Mesendoderm (in vitro differentiated cells): ENCODE measurements around the gene TRIM58.

Experiments
- DNase-seq: peaks from one replicate; pipeline ENCODE4 v3.0.0; 2013
- H2AK5ac ChIP-seq: 2 replicates; pipeline ENCODE4 v1.6.1; 2013; ENCODE audit warnings: low read length, inconsistent platforms
- H2BK120ac ChIP-seq: 2 replicates; pipeline ENCODE4 v1.6.1; 2013; ENCODE audit warnings: low read depth, mild to moderate bottlenecking, low read length, moderate library complexity, mixed read lengths
- H2BK15ac ChIP-seq: replicated peaks from 2 replicates; pipeline ENCODE4 v1.6.1; 2013; ENCODE audit warnings: low read depth, mild to moderate bottlenecking, moderate library complexity
- H2BK5ac ChIP-seq: 2 replicates; pipeline ENCODE4 v1.6.1; 2013; ENCODE audit warnings: low read length, inconsistent platforms
- H3K18ac ChIP-seq: 2 replicates; pipeline ENCODE4 v1.6.1; 2013; ENCODE audit warnings: mild to moderate bottlenecking, low read length, mixed read lengths
- H3K23ac ChIP-seq: one replicate; pipeline ENCODE4 v1.6.1; 2013; ENCODE audit warnings: low read length
- H3K27ac ChIP-seq: 2 replicates; pipeline ENCODE4 v1.5.1; 2013; ENCODE audit warnings: low read depth, mild to moderate bottlenecking, inconsistent platforms, low read length, moderate library complexity
- H3K27me3 ChIP-seq: 2 replicates; pipeline ENCODE4 v1.6.1; 2013; ENCODE audit warnings: low read length, control low read depth, mild to moderate bottlenecking, inconsistent platforms; ENCODE audit not compliant: insufficient read depth, poor library complexity
- H3K36me3 ChIP-seq: 2 replicates; pipeline ENCODE4 v1.6.1; 2013; ENCODE audit warnings: low read length, inconsistent platforms; ENCODE audit not compliant: control insufficient read depth, insufficient read depth
- H3K4ac ChIP-seq: one replicate; pipeline ENCODE4 v1.6.1; 2013; ENCODE audit warnings: low read depth, mild to moderate bottlenecking, low read length, moderate library complexity
- H3K4me1 ChIP-seq: 2 replicates; pipeline ENCODE4 v1.6.1; 2013; ENCODE audit warnings: low read depth, low read length, inconsistent platforms; ENCODE audit not compliant: control insufficient read depth
- H3K4me2 ChIP-seq: 2 replicates; pipeline ENCODE4 v1.6.1; 2013; ENCODE audit warnings: low read length
- H3K4me3 ChIP-seq: 2 replicates; pipeline ENCODE4 v1.5.1; 2013; ENCODE audit warnings: mild to moderate bottlenecking, low read length
- H3K56ac ChIP-seq: one replicate; pipeline ENCODE4 v1.6.1; 2013; ENCODE audit warnings: low read length
- H3K79me1 ChIP-seq: 2 replicates; pipeline ENCODE4 v1.6.1; 2013; ENCODE audit warnings: low read length, inconsistent platforms
- H3K79me2 ChIP-seq: 2 replicates; pipeline ENCODE4 v1.6.1; 2013; ENCODE audit warnings: mild to moderate bottlenecking, low read length; ENCODE audit not compliant: control insufficient read depth, insufficient read depth
- H3K9ac ChIP-seq: 2 replicates; pipeline ENCODE4 v1.6.1; 2013; ENCODE audit warnings: low read length, inconsistent platforms
- H4K5ac ChIP-seq: one replicate; pipeline ENCODE4 v1.6.1; 2013; ENCODE audit warnings: low read length
- H4K8ac ChIP-seq: one replicate; pipeline ENCODE4 v1.6.1; 2013; ENCODE audit warnings: low read depth, mild to moderate bottlenecking, control low read depth, low read length, moderate library complexity
- WGBS: extraction: QIAGEN DNeasy Blood & Tissue Kit; methylation state at CpG from one replicate; pipeline ENCODE4 v1.1.7; 2013; ENCODE audit warnings: low lambda C conversion rate, missing lambda C conversion rate; ENCODE audit not compliant: insufficient coverage; ENCODE audit errors: extremely low coverage; 5-methylcytosine and 5-hydroxymethylcytosine counted together

The TRIM58 gene

DNA sequence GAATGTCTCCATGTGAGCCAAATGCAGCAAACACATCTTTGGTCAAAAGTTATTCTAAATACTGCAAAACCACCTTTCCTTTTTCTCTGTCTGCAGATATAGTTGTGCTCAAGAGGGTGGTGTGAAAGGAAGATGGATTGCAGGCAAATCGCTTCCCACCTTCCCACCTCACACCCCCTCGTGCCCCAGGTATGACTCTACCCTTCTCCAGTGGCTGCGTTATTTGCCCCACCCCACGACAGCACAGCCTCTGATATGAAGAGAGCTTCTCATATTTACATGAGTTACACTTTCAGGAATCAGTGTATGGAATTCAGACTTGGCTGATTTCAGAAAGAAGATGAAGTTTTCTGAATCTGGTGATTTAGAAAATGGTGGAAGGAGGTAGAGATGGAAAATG, 5.8 kb downstream of the TRIM58 start:
- DNase-seq = no peak
- Histone ChIP-seq H3K79me2 (no peaks in the 10 kb centered on the region), H3K4me1 (no peaks in the 10 kb centered on the region), H3K4me3 (no peak overlapping the region), H3K4me2 (no peak overlapping the region), H4K8ac (no peak overlapping the region), H3K36me3 (no peaks in the 10 kb centered on the region), H2BK5ac (no peak overlapping the region), H3K27me3 (no peaks in the 10 kb centered on the region), H3K56ac (no peak overlapping the region), H2BK15ac (no peak overlapping the region), H3K27ac (no peak overlapping the region), H3K4ac (no peak overlapping the region), H3K79me1 (no peaks in the 10 kb centered on the region), H4K5ac (no peak overlapping the region), H2AK5ac (no peak overlapping the region), H3K9ac (no peak overlapping the region), H3K23ac (no peak overlapping the region), H2BK120ac (no peak overlapping the region), H3K18ac (no peak overlapping the region)
- no CpG with 5 or more reads among the region's 4 CpGs for WGBS

DNA sequence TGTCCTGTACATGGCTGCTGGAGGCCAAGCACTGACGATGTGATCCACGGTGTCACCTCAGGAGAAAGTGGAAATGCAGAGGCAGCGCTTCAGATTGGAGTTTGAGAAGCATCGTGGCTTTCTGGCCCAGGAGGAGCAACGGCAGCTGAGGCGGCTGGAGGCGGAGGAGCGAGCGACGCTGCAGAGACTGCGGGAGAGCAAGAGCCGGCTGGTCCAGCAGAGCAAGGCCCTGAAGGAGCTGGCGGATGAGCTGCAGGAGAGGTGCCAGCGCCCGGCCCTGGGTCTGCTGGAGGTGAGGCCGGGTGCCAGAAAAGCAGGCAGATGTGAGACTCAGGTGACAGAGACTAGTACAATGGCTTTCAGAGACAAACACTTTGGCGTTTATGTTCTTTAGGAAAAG, 7.7 kb downstream of the TRIM58 start:
- Histone ChIP-seq H3K4me3 (no peak overlapping the region), H2BK5ac (no peak overlapping the region)

GRCh38 chr1:247865416-247865815, 8.4 kb downstream of the TRIM58 start:
- no CpG with 5 or more reads among the region's 6 CpGs for WGBS
- no peaks in the 10 kb centered on the region for H3K79me2 ChIP-seq
- no peaks in the 10 kb centered on the region for H3K4me1 ChIP-seq
- H4K8ac ChIP-seq = no peak overlapping the region
- no peak overlapping the region for H3K4me2 ChIP-seq
- no peak for DNase-seq
- no peak overlapping the region for H3K23ac ChIP-seq
- no peak overlapping the region for H3K4ac ChIP-seq
- H4K5ac ChIP-seq = no peak overlapping the region
- no peak overlapping the region for H2AK5ac ChIP-seq
- no peak overlapping the region for H2BK120ac ChIP-seq
- no peaks in the 10 kb centered on the region for H3K27me3 ChIP-seq
- no peak overlapping the region for H3K18ac ChIP-seq
- H3K36me3 ChIP-seq = no peaks in the 10 kb centered on the region
- no peak overlapping the region for H2BK5ac ChIP-seq
- H3K9ac ChIP-seq = no peak overlapping the region
- no peak overlapping the region for H3K27ac ChIP-seq
- no peak overlapping the region for H3K56ac ChIP-seq
- H2BK15ac ChIP-seq = no peak overlapping the region
- H3K4me3 ChIP-seq = no peak overlapping the region
- no peaks in the 10 kb centered on the region for H3K79me1 ChIP-seq

More for the DNA sequence above, 7.7 kb downstream of the TRIM58 start:
- H4K8ac ChIP-seq = no peak overlapping the region
- H3K9ac ChIP-seq = no peak overlapping the region
- no peaks in the 10 kb centered on the region for H3K36me3 ChIP-seq
- WGBS = no CpG with 5 or more reads among the region's 17 CpGs
- no peaks in the 10 kb centered on the region for H3K79me1 ChIP-seq
- no peak overlapping the region for H3K23ac ChIP-seq
- no peaks in the 10 kb centered on the region for H3K79me2 ChIP-seq
- no peak overlapping the region for H3K18ac ChIP-seq
- no peak overlapping the region for H3K56ac ChIP-seq
- H3K27me3 ChIP-seq = no peaks in the 10 kb centered on the region
- H4K5ac ChIP-seq = no peak overlapping the region
- DNase-seq = no peak
- H2BK120ac ChIP-seq = no peak overlapping the region
- no peak overlapping the region for H3K4ac ChIP-seq
- no peak overlapping the region for H3K4me2 ChIP-seq
- no peaks in the 10 kb centered on the region for H3K4me1 ChIP-seq
- H2AK5ac ChIP-seq = no peak overlapping the region
- no peak overlapping the region for H3K27ac ChIP-seq
- H2BK15ac ChIP-seq = no peak overlapping the region

DNA sequence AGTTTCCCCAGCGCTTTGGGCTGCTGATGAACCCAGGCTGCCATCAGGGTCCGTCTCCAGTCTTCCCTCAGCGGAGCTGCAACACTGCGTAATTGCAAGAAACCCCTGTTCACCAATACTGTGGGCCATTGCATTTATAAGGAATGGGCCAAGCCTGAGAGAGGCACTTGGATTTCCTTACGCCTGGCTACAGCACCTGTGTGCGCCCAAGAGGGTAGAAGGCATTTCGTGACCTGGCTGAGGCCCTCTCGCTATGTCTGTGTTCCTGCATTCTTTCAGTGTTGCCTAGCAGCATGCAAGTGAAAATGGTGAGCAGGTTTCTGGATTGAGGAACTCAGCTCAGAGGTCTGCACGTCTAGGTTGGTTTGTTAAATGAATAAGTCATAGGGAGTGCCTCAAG, 26.4 kb downstream of the TRIM58 start:
- no peaks in the 10 kb centered on the region for H3K4me1 ChIP-seq
- H2BK15ac ChIP-seq = no peak overlapping the region
- no peak overlapping the region for H3K4ac ChIP-seq
- no peak overlapping the region for H4K8ac ChIP-seq
- no peak overlapping the region for H2BK5ac ChIP-seq
- no peak overlapping the region for H3K9ac ChIP-seq
- H2BK120ac ChIP-seq = no peak overlapping the region
- H3K23ac ChIP-seq = no peak overlapping the region
- no peaks in the 10 kb centered on the region for H3K36me3 ChIP-seq
- no peak overlapping the region for H3K27ac ChIP-seq
- WGBS = no CpG with 5 or more reads among the region's 9 CpGs
- no peak overlapping the region for H4K5ac ChIP-seq
- no peak overlapping the region for H2AK5ac ChIP-seq
- H3K56ac ChIP-seq = no peak overlapping the region
- no peaks in the 10 kb centered on the region for H3K79me2 ChIP-seq
- H3K4me3 ChIP-seq = no peak overlapping the region
- no peak overlapping the region for H3K4me2 ChIP-seq
- H3K27me3 ChIP-seq = no peaks in the 10 kb centered on the region
- DNase-seq = peak; percentile 33
- H3K79me1 ChIP-seq = no peaks in the 10 kb centered on the region
- H3K18ac ChIP-seq = no peak overlapping the region

- Histone ChIP-seq H4K5ac (no peak overlapping the region), H3K23ac (no peak overlapping the region), H3K4me2 (no peak overlapping the region), H2AK5ac (no peak overlapping the region), H3K4me1 (no peaks in the 10 kb centered on the region), H3K4ac (no peak overlapping the region), H3K4me3 (no peak overlapping the region), H2BK15ac (no peak overlapping the region), H3K79me1 (no peaks in the 10 kb centered on the region), H3K27me3 (no peaks in the 10 kb centered on the region), H3K36me3 (no peaks in the 10 kb centered on the region), H3K79me2 (no peaks in the 10 kb centered on the region), H2BK5ac (no peak overlapping the region), H3K56ac (no peak overlapping the region), H3K18ac (no peak overlapping the region), H3K27ac (no peak overlapping the region), H4K8ac (no peak overlapping the region), H2BK120ac (no peak overlapping the region), H3K9ac (no peak overlapping the region)
- WGBS = no CpG with 5 or more reads among the region's 10 CpGs
- no peak for DNase-seq
Measured at GRCh38 chr1:247884797-247885413, 27.9 kb downstream of the TRIM58 start.

DNA sequence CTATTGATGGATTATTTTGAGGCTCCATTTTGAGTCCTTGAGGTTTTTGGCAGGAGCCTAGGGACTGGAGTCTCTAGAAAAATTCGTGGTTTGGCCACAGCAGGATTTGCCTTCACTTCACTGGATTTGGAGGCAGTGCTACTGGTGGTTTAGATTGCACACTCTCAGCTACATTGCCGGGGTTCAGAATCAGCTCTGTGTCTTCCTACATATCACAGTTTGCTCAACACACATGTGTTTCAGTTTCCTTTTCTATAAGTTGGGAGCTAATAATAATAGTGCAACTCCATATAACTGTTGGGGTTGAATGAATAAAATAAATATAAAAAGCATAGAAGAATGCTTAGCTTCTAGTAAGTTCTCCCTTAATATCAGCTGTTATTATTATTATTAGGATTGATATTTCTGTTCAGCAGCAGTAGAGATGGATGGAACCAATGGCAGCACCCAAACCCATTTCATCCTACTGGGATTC, 38.2 kb downstream of the TRIM58 start, which contains the start of gene OR2W3:
Gene OR2W3, plus strand, starts transcription at position 425 of the 475 bp plus-strand sequence. Its CDS starts 0 bp downstream, at position 425.
- Histone ChIP-seq H3K4me3 (no peak within 1 kb of the TSS), H3K4me1 (no peaks in the 10 kb centered on the region), H3K27me3 (no peaks in the 10 kb centered on the region), H4K8ac (no peak within 1 kb of the TSS), H3K9ac (no peak within 1 kb of the TSS), H2BK5ac (no peak within 1 kb of the TSS), H2BK15ac (no peak within 1 kb of the TSS), H3K79me2 (no peaks in the 10 kb centered on the region), H3K36me3 (no peaks in the 10 kb centered on the region), H3K23ac (no peak within 1 kb of the TSS), H2BK120ac (no peak within 1 kb of the TSS), H3K56ac (no peak within 1 kb of the TSS), H2AK5ac (no peak within 1 kb of the TSS), H3K27ac (no peak within 1 kb of the TSS), H3K18ac (no peak within 1 kb of the TSS), H4K5ac (no peak within 1 kb of the TSS), H3K79me1 (no peaks in the 10 kb centered on the region), H3K4ac (no peak within 1 kb of the TSS), H3K4me2 (no peak within 1 kb of the TSS)
- no CpG with 5 or more reads among the region's 2 CpGs for WGBS
- no peak for DNase-seq
